Testis (tissue), 2 donors: ENCODE results near the gene FBH1.

Experiments
- POLR2A ChIP-seq: fragments of 450-650 bp; IDR thresholded peaks from one replicate; pipeline ENCODE4 v1.6.1; 2017; ENCODE audit warnings: antibody characterized with exemption, mild to moderate bottlenecking, moderate library complexity
- TF ChIP-seq, protein P1 (sequence below), 3 experiments: fragments of 450-650 bp in 2 of 3; fragments of 200-600 bp in 1 of 3; sonication (generic) in 1 of 3; IDR thresholded peaks; one replicate each; pipeline ENCODE4 v1.5.1; 2016 to 2019; ENCODE audit warnings: antibody characterized with exemption in 3 of 3, mild to moderate bottlenecking in 2 of 3, moderate library complexity in 1 of 3

DNA sequence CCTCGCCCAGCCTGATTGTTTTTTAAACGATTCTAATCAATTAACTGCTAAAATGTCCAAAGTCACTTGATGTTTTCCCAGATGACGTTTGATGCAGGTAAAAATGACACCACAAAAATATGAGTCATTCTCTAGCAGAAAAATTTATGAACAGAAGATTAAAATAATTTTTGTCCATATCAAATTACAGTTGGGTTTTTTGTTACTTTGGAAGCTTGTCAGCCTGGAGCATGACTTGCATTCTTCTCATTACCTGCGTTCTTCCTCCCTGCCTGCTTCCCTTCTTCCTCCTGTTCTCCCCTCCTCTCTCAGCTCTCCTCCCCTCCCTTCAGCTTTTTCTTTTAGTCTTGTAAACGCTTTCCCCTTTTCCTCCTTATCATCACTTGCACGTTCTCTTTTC is 68.6 kb downstream of the FBH1 start:
- TF ChIP-seq, protein P1, sequence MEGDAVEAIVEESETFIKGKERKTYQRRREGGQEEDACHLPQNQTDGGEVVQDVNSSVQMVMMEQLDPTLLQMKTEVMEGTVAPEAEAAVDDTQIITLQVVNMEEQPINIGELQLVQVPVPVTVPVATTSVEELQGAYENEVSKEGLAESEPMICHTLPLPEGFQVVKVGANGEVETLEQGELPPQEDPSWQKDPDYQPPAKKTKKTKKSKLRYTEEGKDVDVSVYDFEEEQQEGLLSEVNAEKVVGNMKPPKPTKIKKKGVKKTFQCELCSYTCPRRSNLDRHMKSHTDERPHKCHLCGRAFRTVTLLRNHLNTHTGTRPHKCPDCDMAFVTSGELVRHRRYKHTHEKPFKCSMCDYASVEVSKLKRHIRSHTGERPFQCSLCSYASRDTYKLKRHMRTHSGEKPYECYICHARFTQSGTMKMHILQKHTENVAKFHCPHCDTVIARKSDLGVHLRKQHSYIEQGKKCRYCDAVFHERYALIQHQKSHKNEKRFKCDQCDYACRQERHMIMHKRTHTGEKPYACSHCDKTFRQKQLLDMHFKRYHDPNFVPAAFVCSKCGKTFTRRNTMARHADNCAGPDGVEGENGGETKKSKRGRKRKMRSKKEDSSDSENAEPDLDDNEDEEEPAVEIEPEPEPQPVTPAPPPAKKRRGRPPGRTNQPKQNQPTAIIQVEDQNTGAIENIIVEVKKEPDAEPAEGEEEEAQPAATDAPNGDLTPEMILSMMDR (IDR thresholded peaks at IDR 0.05): no peak
- no peak for TF ChIP-seq POLR2A
